ENCODE results near the gene TBC1D3C.
"Not testable (repeated sequence)": the region's sequence is repeated elsewhere in the genome, so short reads cannot be mapped to it uniquely, and the experiment has no call there.

Gene TBC1D3C

DNA sequence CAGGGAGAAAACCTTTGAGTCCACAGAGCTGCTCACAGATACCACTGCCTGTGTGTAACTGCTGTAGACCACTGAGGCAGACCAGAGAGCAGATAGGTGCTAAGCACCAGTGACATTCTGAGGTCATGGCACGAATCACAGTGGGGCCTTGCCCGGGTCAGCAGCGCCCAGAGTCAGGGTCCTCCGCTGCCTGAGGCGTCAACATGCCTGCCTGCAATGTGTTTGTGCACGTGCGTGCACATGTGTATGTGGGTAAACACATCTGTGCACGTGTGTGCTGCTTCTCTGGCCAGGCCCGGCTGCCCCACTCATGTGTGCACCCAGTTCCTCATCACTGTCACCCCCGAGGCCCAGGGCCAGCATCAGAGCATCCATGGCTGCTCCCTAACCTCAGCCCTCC, at the start of gene TBC1D3C:
Gene TBC1D3C, minus strand, starts transcription at position 101 of the 400 bp plus-strand sequence. CDS start 1,568 bp downstream, outside the sequence.
- H3K4me3 ChIP-seq; DNase-seq (ENCODE audit: low read depth, low spot score); H3K27ac ChIP-seq; H3K9ac ChIP-seq (ENCODE audit: insufficient read length); H3K9me3 ChIP-seq (ENCODE audit: low read depth, low read length); H3K36me3 ChIP-seq (ENCODE audit: insufficient read depth, low read length): not testable (repeated sequence)

DNA sequence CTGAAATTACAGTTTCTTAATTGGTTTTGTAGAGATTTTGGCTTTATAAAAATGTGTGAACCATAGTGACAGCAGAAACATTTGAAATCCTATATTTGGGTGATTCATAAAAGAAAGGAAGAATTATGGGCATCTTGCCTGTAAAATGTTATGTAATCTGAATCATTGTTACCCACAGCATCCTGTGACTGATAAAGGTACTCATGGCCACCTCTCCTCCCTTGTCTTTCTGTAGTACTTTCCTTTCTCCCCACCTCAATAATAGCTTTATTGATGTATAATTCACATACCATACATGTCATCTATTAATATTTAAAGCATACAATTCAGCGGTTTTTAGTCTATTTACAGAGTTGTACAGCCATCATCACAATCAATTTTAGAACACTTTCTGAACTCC, 30.8 kb upstream of the TBC1D3C start:
- not testable (repeated sequence) for H3K36me3 ChIP-seq (ENCODE audit: insufficient read depth, low read length); DNase-seq (ENCODE audit: low read depth, low spot score); H3K27ac ChIP-seq; H3K9me3 ChIP-seq (ENCODE audit: low read depth, low read length); H3K9ac ChIP-seq (ENCODE audit: insufficient read length); H3K4me3 ChIP-seq

DNA sequence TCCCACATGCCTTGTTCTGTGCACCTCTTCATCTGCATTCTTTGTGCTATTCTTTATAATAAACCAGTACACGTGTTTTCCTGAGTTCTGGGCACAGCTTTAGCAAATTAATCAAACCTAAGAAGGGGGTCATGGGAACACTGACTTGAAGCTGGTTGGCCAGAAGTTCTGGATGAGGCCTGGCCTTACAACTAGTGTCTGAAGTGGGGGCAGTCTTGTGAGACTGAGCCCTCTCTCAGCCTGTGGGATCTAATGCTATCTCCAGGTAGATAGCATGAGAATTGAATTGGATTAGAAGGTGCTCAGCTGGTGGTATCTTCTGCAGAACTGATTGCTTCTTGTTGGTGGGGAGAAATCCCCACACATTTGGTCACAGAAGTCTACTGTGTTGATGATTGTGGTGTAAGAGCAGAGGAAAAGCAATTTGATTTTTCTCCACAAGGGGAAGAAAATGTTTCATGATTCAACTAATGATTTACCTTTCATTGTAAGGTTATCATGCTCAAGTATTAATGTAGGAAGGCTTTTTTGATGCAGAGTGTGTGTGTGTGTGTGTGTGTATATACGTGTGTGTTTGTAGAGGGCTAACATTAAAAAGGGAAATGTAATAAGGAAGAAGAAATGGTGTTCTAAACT, 25.7 kb upstream of the TBC1D3C start:
- not testable (repeated sequence) for DNase-seq (ENCODE audit: low read depth, low spot score); H3K4me3 ChIP-seq; H3K9me3 ChIP-seq (ENCODE audit: low read depth, low read length); H3K27ac ChIP-seq; H3K9ac ChIP-seq (ENCODE audit: insufficient read length); H3K36me3 ChIP-seq (ENCODE audit: insufficient read depth, low read length)

DNA sequence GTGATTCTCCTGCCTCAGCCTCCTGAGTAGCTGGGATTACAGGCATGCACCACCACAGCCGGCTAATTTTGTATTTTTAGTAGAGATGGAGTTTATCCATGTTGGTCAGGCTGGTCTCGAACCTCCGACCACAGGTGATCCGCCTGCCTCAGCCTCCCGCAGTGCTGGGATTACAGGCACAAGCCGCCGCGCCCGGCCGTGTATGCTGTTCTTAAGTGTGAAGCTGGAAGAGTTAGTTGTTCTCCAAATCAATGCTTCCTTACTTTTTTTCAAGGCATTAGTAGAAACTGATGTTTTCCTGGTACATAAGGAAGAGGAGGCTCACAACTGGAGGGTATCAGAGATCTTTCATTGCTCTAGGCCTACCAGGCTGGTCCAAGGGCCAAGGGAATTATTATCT, 19.7 kb upstream of the TBC1D3C start:
- not testable (repeated sequence) for H3K36me3 ChIP-seq (ENCODE audit: insufficient read depth, low read length); DNase-seq (ENCODE audit: low read depth, low spot score); H3K4me3 ChIP-seq; H3K27ac ChIP-seq; H3K9ac ChIP-seq (ENCODE audit: insufficient read length); H3K9me3 ChIP-seq (ENCODE audit: low read depth, low read length)

DNA sequence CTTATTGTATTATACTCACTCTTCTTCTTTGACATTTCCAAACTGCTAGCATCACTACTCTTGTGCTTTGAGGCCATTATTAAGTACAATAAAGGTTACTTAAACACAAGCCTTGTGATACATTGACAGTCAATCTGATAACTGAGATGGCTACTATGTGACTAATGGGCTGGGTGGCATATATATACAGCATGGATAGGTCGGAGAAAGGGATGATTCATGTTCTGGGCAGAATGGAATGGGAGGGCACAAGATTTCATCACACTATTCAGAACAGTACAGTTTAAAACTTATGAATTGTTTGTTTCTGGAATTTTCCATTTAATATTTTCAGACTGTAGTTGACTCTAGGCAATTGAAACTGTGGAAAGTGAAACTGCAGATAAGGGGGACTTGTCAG, 18.9 kb upstream of the TBC1D3C start:
- not testable (repeated sequence) for DNase-seq (ENCODE audit: low read depth, low spot score); H3K4me3 ChIP-seq; H3K9me3 ChIP-seq (ENCODE audit: low read depth, low read length); H3K36me3 ChIP-seq (ENCODE audit: insufficient read depth, low read length); H3K9ac ChIP-seq (ENCODE audit: insufficient read length); H3K27ac ChIP-seq
